ENCODE measurements around the gene PCDHA4.
A peak's percentile ranks its signal among the peaks of the same experiment; 100 is the strongest.
"Not testable (repeated sequence)": the region's sequence is repeated elsewhere in the genome, so short reads cannot be mapped to it uniquely, and the experiment has no call there.

The PCDHA4 gene

GRCh38 chr5:140801494-140801841 is 5.4 kb upstream of the PCDHA4 start:
- CTCF ChIA-PET: no interaction called here
- no peak overlapping the region for H3K4me3 ChIP-seq (ENCODE audit: low read depth, low read length)
- no peak for DNase-seq (ENCODE audit: low read depth, low spot score)
- POLR2A ChIA-PET: no interaction called here
- TF ChIP-seq CTCF (IDR thresholded peaks at IDR 0.05; ENCODE audit: insufficient read depth, low read length, missing control alignments): no peak

- DNase-seq (ENCODE audit: low read depth, low spot score); CTCF ChIA-PET; POLR2A ChIA-PET; H3K4me3 ChIP-seq (ENCODE audit: low read depth, low read length): not testable (repeated sequence)
Observed at GRCh38 chr5:140802381-140802780, 4.5 kb upstream of the PCDHA4 start.

DNA sequence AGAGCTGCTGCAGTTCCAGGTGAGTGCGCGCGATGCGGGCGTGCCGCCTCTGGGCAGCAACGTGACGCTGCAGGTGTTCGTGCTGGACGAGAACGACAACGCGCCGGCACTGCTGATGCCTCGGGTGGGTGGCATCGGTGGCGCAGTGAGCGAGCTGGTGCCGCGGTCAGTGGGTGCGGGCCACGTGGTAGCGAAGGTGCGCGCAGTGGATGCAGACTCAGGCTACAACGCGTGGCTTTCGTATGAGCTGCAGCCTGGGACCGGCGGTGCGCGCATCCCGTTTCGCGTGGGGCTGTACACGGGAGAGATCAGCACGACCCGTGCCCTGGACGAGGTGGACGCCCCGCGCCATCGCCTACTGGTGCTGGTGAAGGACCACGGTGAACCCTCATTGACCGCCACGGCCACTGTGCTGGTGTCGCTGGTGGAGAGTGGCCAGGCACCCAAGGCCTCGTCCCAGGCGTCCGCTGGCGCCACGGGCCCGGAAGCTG is 4.0 kb upstream of the PCDHA4 start:
- no peak overlapping the region for H3K4me3 ChIP-seq (ENCODE audit: low read depth, low read length)
- no peak for TF ChIP-seq CTCF (IDR thresholded peaks at IDR 0.05; ENCODE audit: insufficient read depth, low read length, missing control alignments)
- DNase-seq (ENCODE audit: low read depth, low spot score): no peak
- CTCF ChIA-PET: no interaction called here
- POLR2A ChIA-PET: no interaction called here

- DNase-seq (ENCODE audit: low read depth, low spot score); H3K4me3 ChIP-seq (ENCODE audit: low read depth, low read length); POLR2A ChIA-PET: not testable (repeated sequence)
- CTCF ChIA-PET: interaction anchor here (0.8 kb wide), 1 partner anchor 755 kb away, joined by 5 read pairs; no protein-coding TSS in a partner anchor
Observed at GRCh38 chr5:140808241-140808888, 1.5 kb downstream of the PCDHA4 start.

DNA sequence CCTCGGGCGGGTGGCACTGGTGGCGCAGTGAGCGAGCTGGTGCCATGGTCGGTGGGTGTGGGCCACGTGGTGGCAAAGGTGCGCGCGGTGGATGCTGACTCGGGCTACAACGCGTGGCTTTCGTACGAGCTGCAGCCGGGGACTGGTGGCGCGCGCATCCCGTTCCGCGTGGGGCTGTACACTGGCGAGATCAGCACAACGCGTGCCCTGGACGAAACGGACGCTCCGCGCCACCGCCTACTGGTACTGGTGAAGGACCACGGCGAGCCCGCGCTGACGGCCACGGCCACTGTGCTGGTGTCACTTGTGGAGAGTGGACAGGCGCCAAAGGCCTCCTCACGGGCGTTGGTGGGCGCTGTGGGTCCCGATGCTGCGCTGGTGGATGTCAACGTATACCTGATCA is 2.0 kb downstream of the PCDHA4 start:
- ChIA-PET POLR2A (no interaction called here), CTCF (no interaction called here)
- no peak overlapping the region for H3K4me3 ChIP-seq (ENCODE audit: low read depth, low read length)
- no peak for TF ChIP-seq CTCF (IDR thresholded peaks at IDR 0.05; ENCODE audit: insufficient read depth, low read length, missing control alignments)
- DNase-seq (ENCODE audit: low read depth, low spot score): no peak

DNA sequence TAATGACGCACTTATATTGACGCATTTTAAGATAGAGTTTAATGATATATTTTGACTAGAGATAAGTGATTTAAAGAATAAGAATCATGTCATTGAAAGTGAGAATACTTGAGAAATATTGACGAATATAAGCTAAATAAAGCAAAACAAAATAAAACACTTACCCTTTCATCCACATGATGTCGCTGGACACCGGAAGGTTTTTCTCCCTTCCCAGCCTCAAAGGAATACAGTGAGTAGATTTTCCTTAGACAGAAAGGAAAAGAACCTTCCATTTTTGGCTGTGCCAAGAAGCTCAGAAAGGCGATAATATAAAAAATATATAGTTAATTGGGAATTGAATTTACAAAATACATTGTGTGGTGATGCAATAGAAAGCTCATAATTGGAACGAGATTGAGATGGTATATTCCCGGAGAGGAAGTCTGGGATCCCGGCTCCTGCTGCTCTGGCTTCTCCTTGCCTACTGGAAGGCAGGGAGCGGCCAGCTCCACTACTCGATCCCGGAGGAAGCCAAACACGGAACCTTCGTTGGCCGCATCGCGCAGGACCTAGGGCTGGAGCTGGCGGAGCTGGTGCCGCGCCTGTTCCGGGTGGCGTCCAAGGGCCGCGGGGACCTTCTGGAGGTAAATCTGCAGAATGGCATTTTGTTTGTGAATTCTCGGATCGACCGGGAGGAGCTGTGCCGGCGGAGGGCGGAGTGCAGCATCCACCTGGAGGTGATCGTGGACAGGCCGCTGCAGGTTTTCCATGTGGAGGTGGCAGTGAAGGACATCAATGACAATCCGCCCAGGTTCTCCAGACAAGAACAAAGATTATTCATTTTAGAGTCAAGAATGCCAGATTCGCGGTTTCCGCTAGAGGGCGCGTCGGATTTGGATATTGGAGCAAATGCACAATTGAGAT is 14.8 kb downstream of the PCDHA4 start, which contains the start of gene PCDHA5:
Gene PCDHA5, plus strand, starts transcription at position 239 of the 906 bp plus-strand sequence.
- no peak within 1 kb of the TSS for H3K4me3 ChIP-seq (ENCODE audit: low read depth, low read length)
- ChIA-PET POLR2A (no interaction called here), CTCF (no interaction called here)
- TF ChIP-seq CTCF (IDR thresholded peaks at IDR 0.05; ENCODE audit: insufficient read depth, low read length, missing control alignments): peak; percentile 8
- DNase-seq (ENCODE audit: low read depth, low spot score): no peak

- no peak overlapping the region for H3K4me3 ChIP-seq (ENCODE audit: low read depth, low read length)
- ChIA-PET CTCF (no interaction called here), POLR2A (no interaction called here)
- no peak for DNase-seq (ENCODE audit: low read depth, low spot score)
- no peak for TF ChIP-seq CTCF (IDR thresholded peaks at IDR 0.05; ENCODE audit: insufficient read depth, low read length, missing control alignments)
Observed at GRCh38 chr5:140822281-140822629, 15.4 kb downstream of the PCDHA4 start.

DNA sequence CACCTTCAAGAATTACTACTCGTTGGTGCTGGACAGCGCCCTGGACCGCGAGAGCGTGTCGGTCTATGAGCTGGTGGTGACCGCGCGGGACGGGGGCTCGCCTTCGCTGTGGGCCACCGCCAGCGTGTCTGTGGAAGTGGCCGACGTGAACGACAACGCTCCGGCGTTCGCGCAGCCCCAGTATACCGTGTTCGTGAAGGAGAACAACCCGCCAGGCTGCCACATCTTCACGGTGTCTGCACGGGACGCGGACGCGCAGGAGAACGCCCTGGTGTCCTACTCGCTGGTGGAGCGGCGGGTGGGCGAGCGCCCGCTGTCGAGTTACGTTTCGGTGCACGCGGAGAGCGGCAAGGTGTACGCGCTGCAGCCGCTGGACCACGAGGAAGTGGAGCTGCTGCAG is 16.1 kb downstream of the PCDHA4 start:
- H3K4me3 ChIP-seq (ENCODE audit: low read depth, low read length); POLR2A ChIA-PET; DNase-seq (ENCODE audit: low read depth, low spot score); CTCF ChIA-PET: not testable (repeated sequence)

All from AG04449 (cell line).